SK-N-MC (cell line): Measurements from ENCODE around the gene REV1.

Source experiments
- EZH2 ChIP-seq: fragments of 200-600 bp; sonication (generic); IDR thresholded peaks from one replicate; pipeline ENCODE4 v1.6.1; 2017; ENCODE audit warnings: antibody characterized with exemption
- POLR2AphosphoS5 ChIP-seq: IDR thresholded peaks from 2 replicates; pipeline ENCODE4 v1.6.1; 2012; ENCODE audit warnings: mild to moderate bottlenecking, low read depth, low read length, borderline replicate concordance

- TF ChIP-seq POLR2AphosphoS5, result no peak
- no peak for TF ChIP-seq EZH2
Observed at GRCh38 chr2:99485824-99486223, 4.0 kb downstream of the REV1 start.
